ENCODE measurements around the gene ATP12A.
A peak's percentile ranks its signal among the peaks of the same experiment; 100 is the strongest.

The ATP12A gene

DNA sequence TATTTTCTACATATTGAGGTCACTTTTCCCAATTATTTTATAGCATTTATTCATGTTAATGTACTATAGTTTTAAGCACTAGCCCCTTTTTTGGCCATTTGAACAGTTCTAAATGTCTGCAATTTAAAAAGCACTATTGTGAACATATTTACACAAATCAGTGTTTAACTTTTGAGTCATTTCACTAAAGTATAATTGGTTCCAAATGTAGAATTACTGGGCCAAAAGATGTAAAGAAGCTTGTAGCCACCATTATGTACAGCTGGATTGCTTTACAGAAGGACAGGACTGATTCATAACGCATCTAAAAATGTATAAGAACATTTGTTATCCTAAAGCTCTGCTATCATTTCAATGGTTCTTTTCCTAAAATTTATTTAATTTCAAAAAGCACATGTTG is 16.6 kb upstream of the ATP12A start:
- DNase-seq: no peak

DNA sequence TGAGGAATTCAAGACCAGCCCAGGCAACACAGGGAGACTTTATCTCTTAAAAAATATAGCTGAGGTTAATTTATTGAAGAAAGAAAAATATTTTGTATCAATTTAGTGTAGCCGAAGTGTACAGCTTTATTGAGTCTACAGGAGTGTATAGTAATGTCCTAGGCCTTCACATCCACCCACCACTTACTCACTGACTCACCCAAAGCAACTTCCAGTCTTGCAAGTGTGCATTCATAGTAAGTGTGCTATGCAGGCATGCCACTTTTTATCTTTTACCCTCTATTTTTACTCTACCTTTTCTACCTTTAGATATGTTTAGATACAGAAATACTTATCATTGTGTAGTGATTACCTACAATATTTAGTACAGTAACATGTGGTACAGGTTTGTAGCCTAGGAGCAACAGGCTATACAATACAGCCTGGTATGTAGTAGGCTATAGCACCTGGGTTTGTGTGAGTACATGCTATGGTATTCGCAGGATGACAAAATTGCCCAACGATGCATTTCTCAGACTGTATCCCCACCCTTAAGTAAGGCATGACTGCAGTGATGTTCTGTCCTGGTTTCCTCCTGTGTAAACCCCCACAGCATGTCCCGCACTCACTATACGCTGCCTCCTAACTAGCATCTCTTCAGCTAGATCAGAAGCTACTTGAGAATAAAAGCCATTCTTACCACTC is 15.3 kb upstream of the ATP12A start:
- peak in 1 of 2 donors; percentile 16 for DNase-seq

DNA sequence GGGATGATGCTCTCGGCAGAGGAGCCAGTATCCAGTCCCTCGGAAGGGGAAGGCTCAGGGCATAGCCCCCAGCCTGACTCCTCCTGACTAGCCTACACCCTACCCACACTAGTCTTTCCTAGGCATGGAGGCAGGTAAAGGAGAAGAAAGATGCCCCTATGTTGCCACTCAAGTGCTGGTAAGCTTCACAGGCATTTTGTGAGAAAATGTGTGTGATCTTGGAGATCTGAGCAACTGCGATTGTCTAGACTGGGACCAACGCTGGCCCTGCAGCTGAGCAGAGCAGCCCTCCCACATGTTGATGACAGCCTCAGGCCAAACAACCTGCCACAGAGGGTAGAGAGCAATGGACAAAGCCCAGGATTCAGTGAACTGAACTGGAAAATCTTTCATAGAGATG is 11.7 kb upstream of the ATP12A start:
- DNase-seq: no peak

DNA sequence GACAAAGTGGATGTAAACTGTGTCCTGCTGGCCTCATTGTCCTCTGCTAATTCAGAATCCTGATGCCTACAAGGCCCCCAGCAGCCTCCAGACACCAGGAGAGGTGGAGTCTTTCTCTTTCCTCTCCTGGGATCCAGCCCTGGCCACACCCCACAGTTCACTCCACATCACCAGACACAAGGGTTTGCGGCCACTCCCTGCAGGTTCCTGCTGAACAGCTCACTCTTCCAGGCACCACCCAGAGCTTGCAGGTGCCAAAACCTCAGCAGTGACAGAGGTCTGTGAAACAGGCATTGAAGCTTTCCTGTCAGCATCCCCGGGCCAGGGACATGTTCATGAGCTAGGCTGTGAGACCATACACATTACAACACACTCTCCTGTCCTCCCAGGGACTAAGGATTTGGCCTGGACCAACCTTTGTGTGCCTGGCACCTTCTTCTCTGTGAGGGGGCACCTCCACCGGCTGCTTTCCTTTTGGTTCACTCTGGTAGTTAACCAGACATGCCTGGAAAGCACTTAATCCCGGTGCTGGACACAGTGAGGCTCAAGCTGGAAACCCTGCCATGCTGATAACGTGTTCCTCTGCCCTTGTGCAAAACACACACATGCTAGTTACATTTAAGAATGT is 11.1 kb upstream of the ATP12A start:
- no peak for DNase-seq

DNA sequence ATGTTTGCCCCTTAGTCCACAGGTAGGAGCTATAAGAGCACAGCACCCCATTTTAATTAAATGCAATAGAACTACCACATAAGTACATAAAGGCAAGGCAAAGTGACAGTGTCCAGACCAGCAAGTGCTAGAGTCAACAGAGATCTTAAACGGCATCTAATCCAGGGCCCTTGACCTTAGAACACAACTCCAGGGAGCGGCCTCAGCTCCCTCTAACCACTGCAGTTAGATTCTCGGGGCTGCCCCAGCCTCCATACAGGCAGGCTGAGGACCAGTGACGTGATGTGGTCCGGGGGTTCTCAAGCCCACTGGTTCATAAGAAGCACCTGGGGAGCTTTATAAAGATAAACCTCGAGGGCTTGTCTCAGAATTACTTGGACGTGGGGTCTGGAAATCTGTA is 10.0 kb upstream of the ATP12A start:
- no peak for DNase-seq

DNA sequence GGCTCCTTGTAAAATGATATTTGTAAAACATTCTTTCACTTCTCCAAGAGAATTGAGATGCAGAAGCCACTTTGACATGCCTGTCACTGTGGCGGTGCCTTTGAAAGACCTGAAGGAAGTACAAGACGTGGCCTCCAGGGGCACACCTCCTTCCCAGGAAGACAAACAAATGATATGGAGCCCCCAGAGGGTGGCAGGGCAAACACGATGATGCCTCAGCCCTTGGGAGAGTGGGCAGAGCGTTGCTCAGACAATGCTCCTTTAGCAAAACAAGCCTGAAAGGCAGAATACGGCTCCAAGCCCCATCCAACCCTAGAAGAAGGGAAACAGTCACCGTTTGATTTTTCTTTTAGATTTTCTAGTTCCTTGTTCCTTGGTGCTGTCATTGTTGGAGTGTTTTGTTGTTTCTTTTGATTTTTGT is 9.2 kb upstream of the ATP12A start:
- DNase-seq: peak; percentile 13 to 19

DNA sequence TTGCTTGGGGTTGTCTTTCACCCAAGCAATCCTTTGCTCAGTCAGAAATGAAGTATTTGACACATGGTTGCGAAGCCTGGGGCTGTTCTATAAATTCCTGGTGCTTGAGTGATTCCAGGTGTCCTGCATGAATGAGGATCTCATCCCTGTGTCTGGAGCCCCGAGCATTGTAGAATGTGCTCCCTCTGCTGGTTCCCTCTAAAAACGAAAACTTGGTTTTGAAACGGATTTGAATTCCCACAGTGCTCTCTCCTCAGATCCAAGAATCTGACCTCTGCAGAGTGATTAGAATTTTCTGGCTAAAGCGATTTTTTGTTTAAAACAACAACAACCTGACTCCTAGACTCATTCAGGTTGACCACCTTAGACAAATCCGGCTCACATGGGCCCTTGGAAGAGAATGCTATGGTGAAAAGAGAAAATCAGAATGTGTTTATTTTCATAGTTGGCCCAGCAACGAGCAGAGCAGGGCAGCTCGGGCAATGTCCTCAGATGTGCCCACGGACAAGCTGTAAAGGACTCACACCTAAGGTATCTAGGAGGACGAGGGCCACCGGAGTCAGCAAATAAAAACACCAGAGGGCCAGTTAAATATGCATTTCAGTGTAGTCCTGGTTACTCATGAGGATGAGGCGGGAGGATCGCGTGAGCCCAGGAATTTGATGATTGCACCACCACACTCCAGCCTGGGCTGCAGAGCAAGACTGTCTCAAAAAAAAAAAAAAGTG is 8.7 kb upstream of the ATP12A start:
- DNase-seq: peak; percentile 18 to 72

DNA sequence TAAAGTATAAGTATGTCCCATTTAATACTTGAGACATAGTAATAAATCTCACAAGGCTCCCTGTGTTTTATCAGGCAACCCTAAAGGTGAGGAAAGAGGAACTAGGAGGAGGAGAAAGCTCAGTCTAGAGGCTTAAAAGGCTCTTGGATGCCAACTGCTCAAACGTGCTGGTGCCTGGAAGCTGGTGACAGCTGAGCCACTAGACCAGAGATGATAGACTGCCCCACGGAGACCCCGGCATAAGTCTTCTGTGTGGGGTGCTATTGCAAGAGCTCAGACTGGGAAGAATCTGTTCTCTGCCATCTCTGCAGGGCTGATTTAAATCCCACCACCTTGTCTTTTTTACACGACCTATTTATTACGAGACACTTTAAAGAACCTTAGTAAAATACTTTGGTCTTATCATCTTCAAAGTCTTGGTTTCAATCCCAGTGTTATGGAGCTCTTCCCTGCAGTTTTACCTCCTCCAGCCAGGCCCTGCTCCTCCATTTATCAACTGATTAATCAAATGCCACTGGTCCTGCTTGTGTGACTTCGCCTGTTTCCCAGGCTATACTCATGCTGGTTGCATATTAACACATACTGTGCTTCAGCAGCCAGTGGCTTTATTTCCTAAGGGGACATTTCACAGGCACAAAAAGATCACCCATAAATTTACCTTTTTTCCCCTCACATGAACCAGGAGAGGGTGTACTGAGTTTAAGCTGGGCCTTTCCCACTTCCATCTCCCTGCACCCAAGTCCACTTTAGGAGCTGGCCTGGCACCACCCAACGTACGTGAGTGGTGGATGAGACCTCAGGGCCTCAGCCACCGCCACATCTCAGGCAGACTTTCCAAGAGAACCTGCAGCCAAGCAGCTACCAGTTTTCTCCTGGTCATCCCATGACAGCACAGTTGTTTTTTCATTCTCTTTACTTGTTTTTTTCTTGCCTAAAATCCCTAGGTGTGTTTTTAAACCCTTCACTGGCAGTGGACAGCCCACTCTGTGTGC is 7.8 kb upstream of the ATP12A start:
- DNase-seq: no peak

DNA sequence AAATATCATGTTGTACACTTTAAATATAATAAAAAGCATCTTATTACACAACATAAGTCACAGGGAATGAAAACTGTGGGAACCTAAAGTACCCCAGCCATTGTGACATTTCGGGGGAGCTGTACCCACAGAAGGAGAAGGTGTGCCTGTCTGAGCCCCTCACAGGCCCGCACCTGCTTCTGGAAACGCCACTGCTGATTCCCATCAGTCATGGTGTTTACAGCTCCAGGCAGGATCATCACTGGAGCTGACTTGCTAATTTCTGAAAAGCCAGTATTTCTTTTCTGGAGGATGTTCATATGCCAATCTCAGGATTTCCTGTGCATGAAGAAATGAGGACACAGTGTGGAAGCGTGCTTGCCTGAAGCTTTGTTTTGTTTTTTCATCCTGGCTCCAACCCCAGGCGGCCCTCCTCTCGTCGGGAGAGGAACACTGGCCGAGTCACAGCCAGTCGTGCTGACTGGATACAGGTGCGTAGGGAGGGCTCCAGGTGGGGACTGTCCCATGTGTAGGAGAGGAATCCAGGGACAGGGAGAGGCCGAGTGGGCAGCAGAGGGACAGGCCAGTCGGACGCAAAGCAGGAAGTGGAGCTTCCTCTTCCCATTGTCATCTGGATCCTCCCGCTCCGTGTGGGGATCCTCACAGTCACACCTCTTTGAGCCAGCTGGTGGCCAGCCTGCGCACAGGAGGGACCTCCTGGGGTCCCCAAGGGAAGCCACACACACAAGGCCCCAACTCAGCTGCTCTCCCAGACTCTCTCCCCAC is 4.2 kb upstream of the ATP12A start:
- DNase-seq: peak in 1 of 2 donors; percentile 26

DNA sequence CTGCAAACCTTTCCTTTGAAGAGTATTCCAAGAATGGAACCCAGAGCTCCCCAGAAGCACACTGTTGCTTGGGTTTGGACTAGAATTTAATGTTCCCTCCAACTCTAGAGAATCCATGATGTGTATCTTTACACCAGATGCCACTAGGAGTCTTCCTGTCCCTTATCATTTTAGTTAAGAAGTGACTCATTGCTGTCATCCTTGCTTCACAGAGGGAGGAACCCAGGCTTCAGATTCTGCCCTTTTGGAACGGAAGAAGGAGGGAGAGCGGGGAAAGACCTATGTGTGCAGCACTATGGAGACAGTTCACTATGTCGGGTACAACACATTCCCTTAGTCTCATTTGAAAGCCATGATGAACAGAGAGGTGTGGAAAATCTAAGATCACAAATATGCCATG is 2.1 kb upstream of the ATP12A start:
- DNase-seq: no peak

DNA sequence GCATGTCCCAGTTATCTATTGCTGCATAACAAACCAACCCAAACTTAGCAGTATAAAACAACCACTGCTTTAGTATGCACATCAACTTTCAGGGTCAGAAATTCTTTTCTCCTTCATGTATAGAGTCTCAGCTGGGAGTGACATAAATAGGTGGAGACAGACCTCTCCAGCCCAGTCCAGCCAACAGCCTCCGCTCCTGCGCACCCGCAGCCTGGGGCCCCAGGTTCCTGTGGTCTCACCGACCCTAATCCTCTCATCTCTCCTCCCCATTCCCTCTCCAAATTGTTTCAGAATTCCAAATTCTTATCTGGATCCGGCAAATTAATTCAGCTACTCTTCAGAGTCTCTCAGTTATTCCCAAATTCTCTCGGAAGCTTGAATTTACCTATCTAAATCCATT is 522 bp upstream of the ATP12A start:
- no peak for DNase-seq

DNA sequence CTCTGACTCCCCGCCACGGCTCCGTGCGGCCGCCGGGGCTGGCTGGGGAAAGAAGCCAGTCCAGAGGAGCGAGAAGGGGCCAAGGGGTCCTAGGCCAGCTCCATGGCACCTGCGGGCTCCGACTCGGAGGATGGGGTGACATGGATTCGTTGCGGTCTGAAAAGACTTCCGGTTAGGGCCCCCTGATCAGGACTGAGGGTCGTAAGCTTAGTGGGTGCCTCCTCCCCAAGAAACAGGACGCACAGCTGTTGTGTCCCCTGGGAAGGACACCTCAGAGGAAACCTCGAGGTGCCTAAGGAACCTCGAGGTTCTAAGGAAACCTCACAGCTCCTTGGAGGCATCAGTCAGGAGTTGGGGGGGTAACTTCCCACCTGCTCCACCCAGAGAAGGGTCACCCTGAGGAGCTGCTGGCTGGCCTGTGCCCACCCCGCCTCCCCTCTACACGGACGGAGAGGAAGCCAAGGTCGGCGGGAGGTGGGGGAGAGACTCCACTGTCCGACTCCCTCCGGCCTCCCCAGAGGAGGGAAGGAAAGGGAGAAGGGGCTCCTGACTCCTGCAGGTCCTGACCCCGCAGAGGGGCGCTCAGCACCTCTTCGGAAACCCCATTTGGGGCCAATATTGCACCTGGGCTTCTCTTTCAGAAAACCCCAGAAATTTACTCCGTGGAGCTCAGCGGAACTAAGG is 855 bp downstream of the ATP12A start:
- DNase-seq: no peak

DNA sequence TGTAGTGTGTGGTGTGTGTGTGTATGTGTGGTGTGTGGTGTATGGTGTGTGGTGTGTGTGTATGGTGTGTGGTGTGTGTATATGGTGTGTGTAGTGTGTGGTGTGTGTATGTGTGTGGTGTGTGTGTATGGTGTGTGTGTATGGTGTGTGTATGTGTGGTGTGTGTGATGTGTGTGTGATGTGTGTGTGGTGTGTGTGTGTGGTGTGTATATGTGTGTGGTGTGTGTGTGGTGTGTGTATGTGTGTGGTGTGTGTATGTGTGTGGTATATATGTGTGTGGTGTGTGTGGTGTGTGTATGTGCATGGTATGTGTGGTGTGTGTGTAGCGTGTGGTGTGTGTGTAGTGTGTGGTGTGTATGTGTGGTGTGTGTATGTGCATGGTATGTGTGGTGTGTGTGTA is 1.7 kb downstream of the ATP12A start:
- DNase-seq: no peak

DNA sequence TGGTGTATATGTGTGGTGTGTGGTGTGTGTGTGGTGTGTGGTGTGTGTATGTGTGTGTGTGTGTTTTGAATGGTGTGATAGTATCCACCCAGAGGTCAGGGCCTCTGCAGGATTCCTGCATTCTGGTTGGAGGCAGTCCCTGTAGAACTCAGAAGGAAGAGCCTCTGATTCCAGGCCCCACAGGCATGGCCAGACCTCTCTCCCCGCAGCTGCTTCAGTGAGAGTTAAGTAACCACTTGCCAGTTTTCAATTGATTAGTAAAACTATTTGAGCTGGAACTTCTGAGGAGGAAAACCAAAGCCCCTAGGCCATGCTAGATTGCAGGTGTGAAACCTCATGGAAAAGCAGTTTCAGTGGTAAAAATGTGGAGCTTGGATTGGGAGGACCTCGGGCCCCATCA is 2.1 kb downstream of the ATP12A start:
- DNase-seq: no peak

DNA sequence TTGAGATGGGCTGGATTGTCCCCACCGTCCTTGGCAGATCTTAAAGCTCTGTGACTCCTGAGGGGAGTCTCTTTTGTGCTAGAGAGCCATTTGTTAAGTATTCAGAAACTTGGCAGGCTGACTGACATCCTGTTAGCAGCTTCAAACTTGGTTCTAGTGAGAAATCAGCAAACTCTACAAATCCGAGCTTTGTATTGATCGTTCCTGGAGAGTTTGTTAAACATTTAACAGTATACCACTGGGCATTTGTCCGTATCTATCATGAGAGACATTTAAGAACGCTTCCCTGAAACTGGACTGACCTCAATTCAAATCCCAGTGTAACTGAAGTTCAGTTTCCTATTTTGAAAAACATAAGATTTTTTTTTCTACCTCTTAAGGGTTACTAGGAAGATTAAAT is 3.1 kb downstream of the ATP12A start:
- DNase-seq: no peak

DNA sequence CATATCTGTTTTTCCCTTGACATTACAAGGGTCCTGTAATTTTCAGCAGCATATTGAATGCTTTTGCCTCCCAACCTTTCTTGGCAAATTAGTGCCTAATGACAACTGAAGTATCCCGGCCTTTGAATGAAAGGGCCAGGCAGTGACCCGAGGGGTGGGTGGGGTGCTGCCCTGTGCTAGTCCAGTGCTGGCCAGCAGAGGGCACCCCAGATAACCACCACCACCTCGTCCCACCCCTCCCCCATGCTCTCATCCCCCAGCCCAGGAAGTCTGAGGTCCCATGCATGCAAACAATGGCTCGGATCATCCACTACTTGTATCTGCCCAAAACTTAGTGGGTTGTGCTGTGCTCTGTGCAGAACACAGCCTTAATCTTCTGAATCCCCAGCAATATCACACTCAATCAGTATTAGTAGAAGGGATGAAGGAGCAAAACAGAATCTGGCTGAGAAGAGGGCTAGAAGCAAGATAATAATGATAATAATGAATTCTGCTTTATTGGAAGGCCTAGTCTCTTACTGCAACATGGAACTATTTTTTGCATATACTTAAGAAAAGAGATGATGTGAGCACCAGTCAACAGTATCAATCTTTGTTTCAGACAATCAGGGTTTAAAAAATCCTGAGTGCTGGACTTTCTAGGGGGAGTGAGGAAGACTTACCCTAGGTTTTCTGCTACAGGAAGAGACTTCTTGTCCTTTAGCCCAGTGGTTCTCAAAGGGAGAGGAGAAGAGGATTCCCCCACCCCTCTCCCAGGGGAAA is 3.8 kb downstream of the ATP12A start:
- DNase-seq: peak; percentile 24 to 42

DNA sequence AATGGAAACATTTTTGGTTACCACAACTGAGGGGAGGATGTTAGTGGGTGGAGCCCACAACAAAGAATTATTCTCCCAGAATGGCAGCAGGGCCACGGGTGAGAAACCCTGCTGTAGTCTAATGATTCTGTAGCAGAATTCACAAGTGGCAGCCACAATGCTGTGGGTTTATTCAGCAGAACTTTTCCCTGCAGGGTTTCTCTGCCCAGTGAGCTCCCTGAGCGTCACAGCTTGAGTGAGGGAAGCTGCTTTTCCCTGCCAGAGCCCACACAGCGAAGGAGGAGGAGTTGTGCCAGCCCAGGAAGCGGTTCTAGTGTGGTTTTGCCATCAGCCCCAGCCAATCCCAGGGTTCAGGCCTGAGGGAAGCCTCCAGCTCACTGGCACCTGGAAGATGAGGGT is 4.4 kb downstream of the ATP12A start:
- peak; percentile 16 to 62 for DNase-seq

DNA sequence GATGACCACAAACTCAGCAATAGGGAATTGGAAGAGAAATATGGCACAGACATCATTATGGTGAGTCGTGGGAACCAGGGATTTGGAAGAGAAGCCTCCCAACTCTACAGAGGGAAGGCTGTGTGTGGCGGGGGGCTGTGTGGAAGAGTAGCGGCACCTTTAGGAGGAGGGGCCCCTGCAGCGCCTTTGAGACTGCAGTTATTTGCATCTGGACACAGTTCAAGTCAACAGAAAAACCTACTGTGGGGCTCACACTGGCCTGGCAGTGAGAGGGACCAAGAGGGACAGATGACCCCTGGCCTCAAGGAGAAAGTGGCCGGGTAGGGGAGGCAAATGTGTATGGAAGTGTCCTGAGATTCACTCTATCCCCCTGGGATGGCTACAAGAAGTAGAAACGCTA is 5.1 kb downstream of the ATP12A start:
- no peak for DNase-seq

DNA sequence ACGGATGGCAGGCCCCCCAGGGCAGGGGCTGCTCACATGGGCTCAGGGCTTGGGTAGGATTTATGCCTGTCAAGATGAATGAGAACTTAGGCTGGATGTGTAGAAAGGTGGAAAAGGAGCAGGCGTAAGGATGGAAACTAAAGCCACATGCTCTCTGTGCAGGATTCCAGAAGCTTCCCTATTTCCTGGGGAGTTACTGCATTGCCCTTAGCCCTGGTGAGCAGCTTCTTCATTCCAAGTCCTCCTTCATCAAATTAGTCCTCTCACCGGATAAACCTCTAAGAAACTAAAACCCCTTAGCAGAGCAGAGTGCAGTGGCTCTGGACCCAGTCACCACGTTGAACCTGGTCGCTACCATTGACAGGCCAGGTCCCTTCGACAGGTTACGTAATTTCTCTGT is 7.4 kb downstream of the ATP12A start:
- peak; percentile 22 to 39 for DNase-seq

DNA sequence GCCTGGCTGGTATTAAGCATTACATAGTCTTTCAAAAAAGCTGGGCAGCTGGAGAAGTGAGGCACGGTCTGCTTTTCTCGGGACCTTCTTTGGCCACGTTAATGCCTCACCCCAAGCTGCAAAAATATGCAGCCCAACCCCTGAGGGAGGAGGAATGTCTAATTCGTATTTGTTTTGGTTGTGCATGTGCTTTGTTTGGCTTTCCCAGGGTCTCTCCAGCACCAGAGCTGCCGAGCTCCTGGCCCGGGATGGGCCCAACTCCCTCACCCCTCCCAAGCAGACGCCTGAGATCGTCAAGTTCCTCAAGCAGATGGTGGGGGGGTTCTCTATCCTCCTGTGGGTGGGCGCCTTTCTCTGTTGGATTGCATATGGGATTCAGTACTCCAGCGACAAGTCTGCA is 7.9 kb downstream of the ATP12A start:
- DNase-seq: no peak

DNA sequence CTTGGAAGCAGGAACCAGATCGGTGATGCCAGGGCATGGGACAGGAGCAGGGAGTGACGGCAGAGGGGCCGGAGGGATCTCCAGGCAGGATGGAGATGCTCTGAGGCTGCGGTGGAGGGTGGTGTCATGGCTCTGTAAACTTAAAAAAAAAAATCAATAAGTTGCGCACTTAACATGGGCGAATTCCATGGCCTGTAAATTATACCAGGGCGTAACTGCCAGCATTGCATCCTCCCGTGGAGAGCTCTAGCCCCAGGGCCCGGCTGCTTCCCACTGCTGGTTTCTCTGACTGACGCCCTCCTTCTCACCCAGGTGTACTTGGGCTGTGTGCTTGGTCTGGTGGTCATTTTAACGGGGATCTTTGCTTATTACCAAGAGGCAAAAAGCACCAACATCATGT is 8.7 kb downstream of the ATP12A start:
- DNase-seq: no peak

Measured in inflammatory macrophage treated with lipopolysaccharide for 1 hour (primary cell).